ENCODE results near the gene CTTN.
A peak's percentile ranks its signal among the peaks of the same experiment; 100 is the strongest.

CTTN gene

DNA sequence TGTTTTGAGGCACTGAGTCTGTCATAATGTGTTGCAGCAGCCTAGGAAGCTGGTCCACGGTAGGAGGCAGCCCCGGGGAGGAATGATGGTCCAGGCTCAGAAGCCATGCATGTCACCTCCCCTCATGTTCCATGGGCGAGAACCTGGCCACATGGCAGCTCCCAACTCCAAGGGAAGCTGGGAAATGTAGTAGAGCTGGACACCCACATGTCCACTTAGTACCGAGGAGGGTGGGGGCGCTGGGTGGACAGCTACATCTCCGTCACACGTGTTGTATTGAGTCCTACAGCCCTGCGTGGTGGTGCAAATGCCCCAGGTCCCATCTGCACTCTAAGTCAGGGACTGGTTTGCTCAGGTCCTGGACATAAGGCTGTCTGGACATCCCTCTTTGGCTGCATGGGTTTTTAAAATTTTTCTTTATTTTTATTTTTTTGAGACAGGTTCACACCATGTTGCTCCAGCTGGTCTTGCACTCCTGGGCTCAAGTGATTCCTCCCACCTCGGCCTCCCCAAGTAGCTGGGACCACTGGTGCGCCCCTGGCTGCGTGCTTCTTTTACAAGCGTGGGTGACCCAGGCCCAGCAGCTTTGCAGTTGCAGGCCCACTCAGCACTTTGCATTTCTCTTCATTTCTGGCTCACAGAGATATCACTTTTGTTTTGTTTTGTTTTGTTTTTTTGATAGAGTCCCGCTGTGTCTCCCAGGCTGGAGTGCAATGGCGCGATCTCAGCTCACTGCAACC, 3.9 kb upstream of the CTTN start:
- H3K27me3 ChIP-seq (ENCODE audit: insufficient read depth, insufficient read length): no peaks in the 10 kb centered on the region
- H3K4me1 ChIP-seq (ENCODE audit: insufficient read depth, insufficient read length): peaks cover 4% of the 10 kb centered on the region
- DNase-seq (ENCODE audit: low read depth, low spot score): no peak
- no peak overlapping the region for H3K4me3 ChIP-seq (ENCODE audit: insufficient read length, low read depth)
- H3K36me3 ChIP-seq (ENCODE audit: insufficient read depth, insufficient read length, low read length): peaks cover 29% of the 10 kb centered on the region
- H3K9ac ChIP-seq (ENCODE audit: insufficient read length, low read depth): no peak overlapping the region
- no peaks in the 10 kb centered on the region for H3K9me3 ChIP-seq (ENCODE audit: insufficient read depth, low read length)
- TF ChIP-seq YY1 (IDR thresholded peaks at IDR 0.05; ENCODE audit: insufficient read depth, insufficient read length): no peak
- no peak for TF ChIP-seq ZNF274 (IDR thresholded peaks at IDR 0.05; ENCODE audit: low read depth, low read length)
- no peak for TF ChIP-seq SUZ12 (IDR thresholded peaks at IDR 0.05; ENCODE audit: extremely low read depth, insufficient read depth, insufficient read length)

DNA sequence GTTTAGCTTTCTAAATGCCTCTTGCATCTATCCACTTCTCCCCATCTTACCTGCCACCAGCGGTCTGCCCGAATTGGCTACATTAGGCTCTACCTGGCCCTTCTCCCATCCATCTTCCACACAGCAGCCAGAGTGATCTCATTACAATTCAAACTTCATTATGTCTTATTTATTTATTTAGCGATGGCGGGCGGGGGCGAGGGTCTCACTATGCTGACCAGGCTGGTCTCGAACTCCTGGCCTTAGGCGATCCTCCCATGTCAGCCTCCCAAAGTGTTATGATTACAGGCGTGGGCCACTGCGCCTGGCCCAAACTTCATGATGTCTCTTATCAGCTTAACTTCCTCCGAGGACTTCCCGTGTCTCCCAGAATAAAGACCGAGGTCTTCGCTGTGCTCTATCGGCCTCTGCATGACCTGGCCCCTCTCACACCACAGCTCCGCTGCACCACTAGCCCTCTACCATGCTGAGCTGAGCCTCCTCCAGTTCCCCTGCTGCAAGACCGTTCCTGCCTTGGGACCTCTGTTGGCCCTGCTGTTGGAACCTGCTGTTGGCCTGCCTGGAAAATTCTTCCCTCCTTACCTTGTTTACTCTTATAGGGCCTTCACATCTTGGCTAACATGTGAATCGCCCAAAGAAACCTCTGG, 870 bp upstream of the CTTN start:
- Histone ChIP-seq H3K4me3 (ENCODE audit: insufficient read length, low read depth) (peak overlapping the region; percentile 66), H3K9me3 (ENCODE audit: insufficient read depth, low read length) (no peaks in the 10 kb centered on the region), H3K4me1 (ENCODE audit: insufficient read depth, insufficient read length) (peaks cover 8% of the 10 kb centered on the region), H3K27me3 (ENCODE audit: insufficient read depth, insufficient read length) (no peaks in the 10 kb centered on the region), H3K36me3 (ENCODE audit: insufficient read depth, insufficient read length, low read length) (peaks cover 37% of the 10 kb centered on the region), H3K9ac (ENCODE audit: insufficient read length, low read depth) (peak overlapping the region; percentile 92)
- TF ChIP-seq YY1 (IDR thresholded peaks at IDR 0.05; ENCODE audit: insufficient read depth, insufficient read length): no peak
- no peak for TF ChIP-seq SUZ12 (IDR thresholded peaks at IDR 0.05; ENCODE audit: extremely low read depth, insufficient read depth, insufficient read length)
- no peak for TF ChIP-seq ZNF274 (IDR thresholded peaks at IDR 0.05; ENCODE audit: low read depth, low read length)
- DNase-seq (ENCODE audit: low read depth, low spot score): no peak

DNA sequence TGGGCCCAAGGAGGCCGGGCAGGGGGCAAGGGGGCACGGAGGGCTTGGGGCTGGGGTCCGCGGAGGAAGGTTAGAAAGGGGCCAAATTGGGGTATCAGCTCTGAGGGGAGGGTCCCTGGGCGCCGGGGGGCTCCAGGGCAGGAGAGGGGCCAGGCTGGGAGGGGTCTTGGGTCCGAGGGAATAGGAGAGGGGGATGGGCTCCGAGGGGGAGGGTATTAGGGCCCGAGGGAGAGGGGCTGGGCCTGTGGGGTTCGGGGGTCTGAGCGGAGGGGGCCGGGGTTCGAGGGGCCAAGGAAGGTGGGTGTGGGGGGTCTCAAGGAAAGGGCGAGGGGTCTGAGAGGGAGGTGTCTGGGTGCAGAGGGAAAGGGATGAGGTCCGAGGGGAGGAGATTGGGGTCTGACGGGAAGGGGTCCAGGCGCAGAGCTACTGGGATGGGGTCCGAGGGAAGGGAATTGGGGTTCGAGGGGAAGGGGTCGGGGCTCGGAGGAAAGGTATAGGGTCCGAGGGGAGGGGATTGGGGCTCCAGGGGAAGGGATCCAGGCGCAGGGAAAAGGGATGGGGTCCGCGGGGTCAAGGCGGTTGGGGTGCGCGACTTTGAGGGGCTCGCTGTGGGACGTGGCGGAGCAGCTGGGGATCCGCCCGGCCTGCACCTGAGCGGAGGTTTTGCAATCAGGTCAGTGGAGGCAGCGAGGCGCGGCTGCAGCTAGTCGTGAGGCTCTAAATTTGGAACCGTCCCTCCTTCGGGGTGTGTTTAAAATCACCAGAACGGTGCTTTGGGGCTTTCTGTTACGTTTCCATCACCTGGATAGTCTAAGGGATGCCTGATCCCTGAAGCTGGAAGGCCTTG, 728 bp downstream of the CTTN start:
- H3K9ac ChIP-seq (ENCODE audit: insufficient read length, low read depth): peak overlapping the region; percentile 92

DNA sequence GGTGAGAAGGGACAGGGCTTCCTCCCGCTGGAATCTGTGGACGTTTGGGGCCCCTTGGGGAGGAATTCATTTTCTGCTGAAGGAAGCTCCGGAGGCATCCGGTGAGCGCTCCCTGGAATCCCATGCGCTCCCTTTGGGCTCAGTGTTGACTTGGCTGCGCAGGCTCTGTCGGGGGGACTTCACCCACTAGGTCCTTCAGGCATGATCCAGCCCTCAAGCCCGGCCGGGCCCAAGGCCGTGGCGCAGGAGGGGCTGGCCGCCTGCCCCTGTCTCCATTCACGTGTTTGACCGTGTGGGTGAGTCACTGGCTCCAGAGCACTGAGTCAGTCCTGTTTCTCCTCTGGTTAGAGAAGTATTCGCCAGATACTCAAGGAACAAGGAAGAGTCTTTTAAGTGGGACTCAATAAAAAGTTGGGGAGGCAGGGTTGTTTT, 1.4 kb downstream of the CTTN start:
- no peak for DNase-seq (ENCODE audit: low read depth, low spot score)
- H3K4me1 ChIP-seq (ENCODE audit: insufficient read depth, insufficient read length): peaks cover 8% of the 10 kb centered on the region
- peak overlapping the region; percentile 92 for H3K9ac ChIP-seq (ENCODE audit: insufficient read length, low read depth)
- no peaks in the 10 kb centered on the region for H3K9me3 ChIP-seq (ENCODE audit: insufficient read depth, low read length)
- H3K36me3 ChIP-seq (ENCODE audit: insufficient read depth, insufficient read length, low read length): peaks cover 26% of the 10 kb centered on the region
- TF ChIP-seq ZNF274 (IDR thresholded peaks at IDR 0.05; ENCODE audit: low read depth, low read length) (no peak), SUZ12 (IDR thresholded peaks at IDR 0.05; ENCODE audit: extremely low read depth, insufficient read depth, insufficient read length) (no peak), YY1 (IDR thresholded peaks at IDR 0.05; ENCODE audit: insufficient read depth, insufficient read length) (no peak)
- H3K27me3 ChIP-seq (ENCODE audit: insufficient read depth, insufficient read length): no peaks in the 10 kb centered on the region
- H3K4me3 ChIP-seq (ENCODE audit: insufficient read length, low read depth): peak overlapping the region; percentile 63

More for the DNA sequence above, 728 bp downstream of the CTTN start:
- no peak for DNase-seq (ENCODE audit: low read depth, low spot score)
- Histone ChIP-seq H3K4me3 (ENCODE audit: insufficient read length, low read depth) (peak overlapping the region; percentile 63), H3K9me3 (ENCODE audit: insufficient read depth, low read length) (no peaks in the 10 kb centered on the region), H3K4me1 (ENCODE audit: insufficient read depth, insufficient read length) (peaks cover 8% of the 10 kb centered on the region), H3K27me3 (ENCODE audit: insufficient read depth, insufficient read length) (no peaks in the 10 kb centered on the region), H3K36me3 (ENCODE audit: insufficient read depth, insufficient read length, low read length) (peaks cover 29% of the 10 kb centered on the region)
- no peak for TF ChIP-seq SUZ12 (IDR thresholded peaks at IDR 0.05; ENCODE audit: extremely low read depth, insufficient read depth, insufficient read length)
- no peak for TF ChIP-seq ZNF274 (IDR thresholded peaks at IDR 0.05; ENCODE audit: low read depth, low read length)
- TF ChIP-seq YY1 (IDR thresholded peaks at IDR 0.05; ENCODE audit: insufficient read depth, insufficient read length): no peak

DNA sequence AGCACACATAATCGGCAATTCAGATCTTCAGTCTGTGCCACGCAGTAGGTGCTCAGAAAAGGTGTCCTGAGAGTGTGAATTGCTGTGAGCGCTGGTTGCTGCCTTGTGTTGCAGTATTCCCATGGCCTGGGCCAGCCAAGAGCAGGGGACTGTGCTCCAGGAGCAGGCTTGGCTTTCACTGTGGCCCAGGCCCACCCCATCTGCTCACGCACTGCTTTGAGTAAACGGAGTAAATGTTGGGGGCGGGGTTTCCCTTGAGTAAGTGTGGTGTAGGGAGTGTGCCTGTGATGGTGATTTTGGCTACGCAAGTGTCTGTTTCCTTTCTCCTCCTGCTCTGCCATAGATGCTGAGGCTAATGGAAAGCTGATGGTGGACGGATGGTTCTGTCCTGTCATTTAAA, 2.3 kb downstream of the CTTN start:
- H3K4me3 ChIP-seq (ENCODE audit: insufficient read length, low read depth): no peak overlapping the region
- peaks cover 33% of the 10 kb centered on the region for H3K36me3 ChIP-seq (ENCODE audit: insufficient read depth, insufficient read length, low read length)
- TF ChIP-seq SUZ12 (IDR thresholded peaks at IDR 0.05; ENCODE audit: extremely low read depth, insufficient read depth, insufficient read length): no peak
- TF ChIP-seq ZNF274 (IDR thresholded peaks at IDR 0.05; ENCODE audit: low read depth, low read length): no peak
- no peak for TF ChIP-seq YY1 (IDR thresholded peaks at IDR 0.05; ENCODE audit: insufficient read depth, insufficient read length)
- H3K9me3 ChIP-seq (ENCODE audit: insufficient read depth, low read length): no peaks in the 10 kb centered on the region
- peak overlapping the region; percentile 50 for H3K9ac ChIP-seq (ENCODE audit: insufficient read length, low read depth)
- H3K27me3 ChIP-seq (ENCODE audit: insufficient read depth, insufficient read length): no peaks in the 10 kb centered on the region
- peaks cover 8% of the 10 kb centered on the region for H3K4me1 ChIP-seq (ENCODE audit: insufficient read depth, insufficient read length)
- DNase-seq (ENCODE audit: low read depth, low spot score): no peak

DNA sequence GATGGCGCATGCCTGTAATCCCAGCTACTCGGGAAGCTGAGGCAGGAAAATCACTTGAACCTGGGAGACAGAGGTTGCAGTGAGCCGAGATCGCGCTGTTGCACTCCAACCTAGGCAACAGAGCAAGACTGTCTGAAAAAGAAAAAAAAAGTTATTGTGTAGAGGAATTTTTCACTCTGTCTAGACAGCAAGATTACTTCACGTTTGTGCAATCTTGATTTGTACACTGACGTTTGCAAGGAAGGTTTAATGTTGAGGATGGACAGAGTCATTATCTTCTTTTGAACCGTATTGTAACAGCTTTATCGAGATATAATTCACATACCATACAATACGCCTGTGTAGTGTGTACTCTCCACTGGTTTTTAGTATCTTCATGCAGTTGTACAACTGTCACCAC, 3.7 kb downstream of the CTTN start:
- Histone ChIP-seq H3K36me3 (ENCODE audit: insufficient read depth, insufficient read length, low read length) (peaks cover 43% of the 10 kb centered on the region), H3K9ac (ENCODE audit: insufficient read length, low read depth) (no peak overlapping the region), H3K4me3 (ENCODE audit: insufficient read length, low read depth) (no peak overlapping the region), H3K4me1 (ENCODE audit: insufficient read depth, insufficient read length) (peaks cover 8% of the 10 kb centered on the region), H3K9me3 (ENCODE audit: insufficient read depth, low read length) (no peaks in the 10 kb centered on the region), H3K27me3 (ENCODE audit: insufficient read depth, insufficient read length) (no peaks in the 10 kb centered on the region)
- TF ChIP-seq SUZ12 (IDR thresholded peaks at IDR 0.05; ENCODE audit: extremely low read depth, insufficient read depth, insufficient read length): no peak
- no peak for DNase-seq (ENCODE audit: low read depth, low spot score)

DNA sequence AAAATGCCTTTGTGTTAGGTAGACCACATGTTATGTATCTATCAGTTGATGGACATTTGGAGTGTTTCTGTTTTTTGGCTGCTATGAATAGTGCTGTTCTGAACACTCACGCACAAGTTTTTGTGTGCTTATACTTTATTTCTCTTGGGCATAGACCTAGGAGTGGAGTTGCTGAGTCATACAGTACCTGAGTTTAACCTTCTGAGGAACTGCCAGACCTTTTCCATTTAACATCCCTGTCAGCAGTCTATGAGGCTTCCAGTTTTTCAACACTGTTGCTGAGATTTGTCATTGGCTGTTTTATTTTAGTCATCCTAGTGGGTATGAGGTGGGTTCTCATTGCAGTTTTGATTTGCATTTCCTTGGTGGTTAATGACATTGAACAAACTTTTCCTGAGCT, 4.4 kb downstream of the CTTN start:
- TF ChIP-seq ZNF274 (IDR thresholded peaks at IDR 0.05; ENCODE audit: low read depth, low read length): no peak
- no peak for TF ChIP-seq SUZ12 (IDR thresholded peaks at IDR 0.05; ENCODE audit: extremely low read depth, insufficient read depth, insufficient read length)
- no peak for TF ChIP-seq YY1 (IDR thresholded peaks at IDR 0.05; ENCODE audit: insufficient read depth, insufficient read length)
- Histone ChIP-seq H3K9me3 (ENCODE audit: insufficient read depth, low read length) (no peaks in the 10 kb centered on the region), H3K4me3 (ENCODE audit: insufficient read length, low read depth) (no peak overlapping the region), H3K36me3 (ENCODE audit: insufficient read depth, insufficient read length, low read length) (peaks cover 50% of the 10 kb centered on the region), H3K27me3 (ENCODE audit: insufficient read depth, insufficient read length) (no peaks in the 10 kb centered on the region), H3K9ac (ENCODE audit: insufficient read length, low read depth) (no peak overlapping the region), H3K4me1 (ENCODE audit: insufficient read depth, insufficient read length) (peaks cover 8% of the 10 kb centered on the region)
- no peak for DNase-seq (ENCODE audit: low read depth, low spot score)

Measured in NT2/D1 (cell line).